Stimulated activated CD8-positive, alpha-beta memory T cell treated with anti-CD3 and anti-CD28 coated beads, Interleukin-12 subunit alpha, Interleukin-12 subunit beta, amount 100 ng/mL, for 24 hours (primary cell): ENCODE measurements around the gene HOMER2.
"Not testable (repeated sequence)": the region's sequence is repeated elsewhere in the genome, so short reads cannot be mapped to it uniquely, and the experiment has no call there.

Experiments used
- DNase-seq: peaks from one replicate; pipeline ENCODE4 v3.0.0-alpha.2; 2020; ENCODE audit errors: extremely low read depth

The HOMER2 gene

GRCh38 chr15:82831894-82832600 lies 120.5 kb downstream of the HOMER2 start:
- no peak for DNase-seq

GRCh38 chr15:82830427-82831173 lies 121.9 kb downstream of the HOMER2 start:
- DNase-seq, result no peak

- DNase-seq, result no peak
Measured at GRCh38 chr15:82829234-82829633, 123.3 kb downstream of the HOMER2 start.

- no peak for DNase-seq
Measured at GRCh38 chr15:82828075-82828474, 124.4 kb downstream of the HOMER2 start.

DNA sequence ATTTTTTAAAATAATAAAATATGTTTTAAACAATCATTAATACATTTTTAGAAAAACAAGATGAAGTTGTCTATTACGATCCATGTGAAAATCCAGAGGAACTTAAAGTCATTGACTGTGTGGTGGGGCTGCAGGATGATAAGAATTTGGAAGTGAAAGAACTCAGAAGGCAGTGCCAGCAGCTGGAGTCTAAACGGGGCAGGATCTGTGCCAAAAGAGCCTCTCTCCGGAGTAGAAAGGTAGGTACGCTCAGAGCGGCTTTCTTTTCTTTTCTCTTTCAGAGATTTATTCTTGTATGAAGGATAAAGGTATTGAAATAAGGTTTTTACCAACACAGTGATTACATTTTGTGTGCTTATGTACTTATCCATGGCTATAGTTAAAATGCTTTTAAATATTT lies 129.5 kb downstream of the HOMER2 start:
- no peak for DNase-seq

GRCh38 chr15:82821851-82822250 lies 130.7 kb downstream of the HOMER2 start:
- DNase-seq, result not testable (repeated sequence)

DNA sequence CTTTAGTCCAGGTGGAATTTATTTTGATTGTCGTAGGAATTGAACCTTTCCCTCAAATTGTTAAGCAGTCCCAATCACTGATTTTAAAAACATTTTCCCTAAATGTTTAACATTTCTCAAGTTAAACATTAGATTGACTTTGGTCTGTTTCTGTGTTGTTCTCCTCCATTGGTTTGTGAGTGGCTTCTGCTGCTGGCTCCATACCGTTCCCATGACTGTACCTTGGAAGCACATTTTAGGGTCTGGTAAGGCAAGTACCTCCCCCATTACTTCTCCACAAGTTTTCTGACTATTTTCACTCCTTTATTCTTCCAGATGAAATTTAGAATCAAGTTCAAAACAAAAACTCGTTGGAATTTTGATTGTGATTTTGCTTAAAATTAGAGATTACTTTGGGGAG lies 131.1 kb downstream of the HOMER2 start:
- not testable (repeated sequence) for DNase-seq

DNA sequence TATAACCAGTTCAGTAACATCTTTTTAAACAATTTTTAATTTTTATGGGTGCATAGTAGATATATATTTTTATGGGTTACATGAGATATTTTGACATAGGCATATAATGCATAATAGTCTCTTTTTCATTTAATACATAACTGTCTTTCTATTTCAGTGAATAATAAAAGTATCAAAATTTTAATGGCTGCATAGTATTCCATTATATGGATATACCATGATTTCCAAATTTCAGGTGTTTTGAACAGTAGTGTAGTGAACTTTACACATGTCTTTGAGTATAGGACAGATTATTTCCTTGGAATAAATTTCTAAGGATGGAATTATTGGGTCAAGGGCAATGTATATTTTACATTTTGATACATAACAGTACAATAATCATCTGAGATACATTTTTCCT lies 132.4 kb downstream of the HOMER2 start:
- no peak for DNase-seq

- DNase-seq, result no peak
Measured at GRCh38 chr15:82812994-82813393, 139.5 kb downstream of the HOMER2 start.

DNA sequence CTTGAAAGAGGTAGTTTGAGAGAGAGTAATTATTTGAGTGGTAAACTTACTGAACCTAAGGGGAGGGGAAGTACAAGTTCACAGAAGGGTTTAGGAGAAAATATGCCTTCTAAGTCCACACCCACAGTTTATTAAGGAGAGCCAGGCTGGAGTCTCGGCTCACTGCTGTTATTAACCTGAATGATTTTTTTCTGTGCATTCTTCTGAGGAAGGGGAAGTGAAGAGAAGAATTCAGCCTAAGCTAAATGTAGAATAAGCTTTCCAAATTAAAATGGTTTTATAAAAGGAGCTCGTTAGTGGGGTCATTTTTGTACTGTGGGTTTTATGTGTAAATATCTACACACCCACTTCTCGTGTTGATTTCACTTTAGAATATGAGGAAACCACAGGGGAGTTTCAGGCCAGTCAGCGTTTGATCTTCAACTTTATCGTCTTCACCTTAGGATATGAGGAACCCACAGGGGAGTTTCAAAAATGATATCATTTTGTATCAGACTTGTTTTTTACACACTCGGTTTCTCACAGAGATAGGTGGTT lies 141.6 kb downstream of the HOMER2 start:
- DNase-seq, result no peak

GRCh38 chr15:82810061-82810889 lies 142.2 kb downstream of the HOMER2 start:
- DNase-seq, result no peak

GRCh38 chr15:82809308-82810060 lies 143.0 kb downstream of the HOMER2 start, which contains the start of gene WHAMM:
TSS of gene WHAMM (plus strand) at chr15:82809628. CDS start at chr15:82809727, 99 bp downstream.
- peak; percentile 89 for DNase-seq

DNA sequence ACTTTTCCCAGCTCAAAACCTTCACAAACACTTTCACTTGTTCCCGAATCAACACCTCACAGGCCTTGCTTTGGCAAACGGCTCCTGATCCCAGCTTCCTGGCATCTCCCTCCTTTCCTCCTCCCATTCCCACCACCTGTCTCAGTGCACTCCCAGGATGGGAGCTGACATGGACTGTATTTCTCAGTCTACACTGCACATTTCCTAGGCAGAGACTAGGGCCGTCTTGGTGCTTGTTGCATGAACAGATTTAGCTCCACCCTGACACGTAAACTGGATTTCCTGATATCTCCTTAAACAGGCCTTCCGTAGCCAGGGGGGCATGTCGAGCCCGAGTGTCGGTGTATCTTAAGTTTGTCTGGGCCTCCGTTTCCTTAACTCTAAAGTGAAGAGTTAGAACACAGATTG lies 143.9 kb downstream of the HOMER2 start:
- no peak for DNase-seq

DNA sequence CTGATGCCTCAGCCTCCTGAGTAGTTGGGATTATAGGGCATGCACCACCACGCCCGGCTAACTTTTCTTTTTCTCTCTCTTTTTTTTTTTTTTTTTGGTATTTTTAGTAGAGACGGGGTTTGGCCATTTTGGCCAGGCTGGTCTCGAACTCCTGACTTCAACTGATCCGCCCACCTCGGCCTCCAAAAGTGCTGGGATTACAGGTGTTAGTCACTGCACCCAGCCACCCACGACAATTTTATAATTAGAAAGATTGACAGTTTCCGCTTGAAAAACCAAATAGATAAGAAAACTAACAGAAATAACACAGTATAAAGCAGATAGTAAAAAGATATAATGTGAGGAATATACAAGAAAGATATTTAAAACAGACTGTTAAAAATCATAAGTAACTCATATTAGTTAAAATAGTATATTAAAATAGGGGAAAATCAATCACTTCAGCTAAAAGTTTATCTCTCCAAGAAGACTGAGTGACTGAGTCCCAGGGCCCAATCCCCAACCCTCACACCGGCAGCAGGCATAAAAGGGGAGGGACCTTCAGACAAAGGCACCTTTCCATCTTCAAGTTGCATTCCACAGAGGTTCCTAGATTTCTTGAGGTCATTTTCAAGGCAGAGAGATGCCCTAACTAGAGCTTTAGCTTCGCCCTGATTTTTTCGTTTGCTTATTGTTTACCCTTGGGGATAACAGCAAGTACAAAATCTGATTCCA lies 144.4 kb downstream of the HOMER2 start:
- no peak for DNase-seq

- no peak for DNase-seq
Measured at GRCh38 chr15:82805994-82806406, 146.5 kb downstream of the HOMER2 start, which contains the start of gene FSD2. TSS of gene FSD2 (minus strand) at chr15:82806069. CDS start at chr15:82787390, 18,679 bp downstream.

GRCh38 chr15:82804575-82804949 lies 148.0 kb downstream of the HOMER2 start:
- DNase-seq, result no peak

DNA sequence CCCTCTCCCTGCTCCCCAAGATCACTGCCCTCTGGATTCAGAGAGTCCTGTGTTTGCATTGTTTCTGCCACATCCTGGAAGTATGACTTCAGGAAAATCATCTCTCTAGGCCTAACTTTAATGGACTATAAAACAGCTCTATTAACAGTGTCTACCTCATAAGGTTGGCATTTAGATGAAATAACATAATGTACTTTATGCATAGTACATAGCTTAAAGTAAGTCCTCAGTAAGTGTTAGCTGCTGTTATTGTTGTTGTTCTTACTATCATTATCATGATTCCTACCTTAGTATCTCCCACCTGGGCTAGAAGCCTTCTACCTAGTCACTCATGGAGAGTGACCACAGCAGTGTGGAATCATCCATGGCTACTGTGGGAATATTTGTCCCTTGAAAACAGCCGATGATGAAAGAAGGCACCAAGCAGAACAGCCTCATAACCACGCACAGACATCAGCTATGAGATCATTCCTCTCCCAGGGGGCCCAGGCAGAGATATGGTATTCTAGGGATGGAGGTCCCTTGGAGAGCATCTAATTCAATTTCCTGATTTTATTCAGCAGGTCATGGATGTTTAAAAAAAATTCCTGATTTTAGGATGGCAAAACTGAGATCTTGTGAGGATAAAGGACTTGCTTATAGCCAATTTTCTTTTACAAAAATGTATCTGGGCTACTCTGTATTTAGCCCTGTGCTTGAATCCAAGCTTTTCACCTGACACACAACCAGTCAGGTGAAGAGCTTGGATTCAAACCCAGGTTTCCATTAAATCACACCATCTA lies 148.5 kb downstream of the HOMER2 start:
- no peak for DNase-seq

GRCh38 chr15:82802497-82802896 lies 150.0 kb downstream of the HOMER2 start:
- no peak for DNase-seq

DNA sequence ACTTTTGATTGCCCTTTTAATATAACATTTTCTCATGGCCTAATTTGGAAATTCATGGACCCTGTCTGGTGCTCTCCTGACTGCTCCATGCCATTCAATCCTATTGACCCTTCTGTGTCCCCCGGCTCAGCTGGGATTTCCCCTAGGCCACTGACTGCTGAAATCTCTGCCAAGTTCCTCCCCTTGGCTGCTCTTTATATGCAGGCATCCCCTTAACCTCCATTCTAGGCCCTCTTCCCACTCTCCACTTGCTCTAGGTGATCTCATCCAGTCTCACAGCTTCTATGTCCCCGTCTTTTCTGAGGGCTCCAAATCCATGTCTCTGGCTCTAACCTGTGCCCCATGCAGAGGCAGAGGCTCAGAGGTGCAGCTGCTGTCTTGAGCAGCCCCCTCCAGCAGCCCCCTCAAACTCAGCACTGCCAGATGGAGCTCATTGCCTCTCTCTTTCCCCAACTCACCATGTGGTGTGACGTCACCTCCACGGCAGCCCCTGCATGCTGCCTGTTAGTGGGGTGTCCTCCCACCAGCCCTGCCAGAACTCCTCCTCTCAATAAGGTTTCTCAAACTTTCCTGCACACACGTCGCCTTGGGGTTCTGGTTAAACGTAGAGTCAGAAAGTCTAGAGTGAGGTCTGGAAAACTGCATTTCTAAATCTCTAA lies 153.2 kb downstream of the HOMER2 start:
- no peak for DNase-seq
